ENCODE measurements around the gene PPM1E.
"Not testable (repeated sequence)": the region's sequence is repeated elsewhere in the genome, so short reads cannot be mapped to it uniquely, and the experiment has no call there.

PPM1E gene

DNA sequence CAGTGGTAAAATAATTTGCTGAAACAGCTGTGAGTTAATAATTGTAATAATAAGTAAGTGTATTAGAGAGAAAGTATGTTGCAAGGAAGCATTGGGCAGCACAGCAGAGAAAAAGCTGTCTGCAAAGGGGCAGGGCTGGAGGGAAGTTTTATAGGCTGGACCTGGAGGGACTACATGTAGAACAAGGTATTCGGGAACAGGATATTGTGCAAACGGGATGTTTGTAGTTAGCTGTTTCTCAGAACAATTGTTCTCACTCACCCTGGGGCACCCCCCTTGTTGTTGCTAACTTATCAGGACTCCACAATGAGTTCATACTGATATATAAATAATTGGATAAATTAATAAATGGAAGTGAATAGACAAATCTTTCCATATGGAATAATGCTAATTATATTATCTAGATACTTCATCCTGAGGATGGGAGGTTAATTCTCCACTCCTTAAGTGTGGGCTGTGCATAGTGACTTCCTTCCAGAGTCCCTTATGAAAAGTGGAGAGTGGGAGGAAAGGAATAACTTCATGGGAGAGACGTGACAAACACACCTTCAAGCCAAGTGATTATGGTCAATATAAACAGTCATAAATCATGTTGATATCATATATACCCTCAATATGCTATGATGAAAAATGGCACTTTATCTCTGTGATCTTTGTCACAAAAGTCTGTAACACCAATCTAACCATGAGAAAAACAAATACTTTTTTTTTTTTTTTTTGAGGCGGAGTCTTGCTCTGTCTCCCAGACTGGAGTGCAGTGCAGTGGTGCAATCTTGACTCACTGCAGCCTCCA, 85.4 kb downstream of the PPM1E start:
- DNase-seq, result no peak
- Histone ChIP-seq H3K9me3 (no peaks in the 10 kb centered on the region), H3K36me3 (no peaks in the 10 kb centered on the region), H3K4me1 (no peaks in the 10 kb centered on the region; the same call in 1 of the 2 replicates), H3K4me3 (ENCODE audit: low read depth, low read length) (no peak overlapping the region), H3K27me3 (no peaks in the 10 kb centered on the region)
- TF ChIP-seq, protein P1, sequence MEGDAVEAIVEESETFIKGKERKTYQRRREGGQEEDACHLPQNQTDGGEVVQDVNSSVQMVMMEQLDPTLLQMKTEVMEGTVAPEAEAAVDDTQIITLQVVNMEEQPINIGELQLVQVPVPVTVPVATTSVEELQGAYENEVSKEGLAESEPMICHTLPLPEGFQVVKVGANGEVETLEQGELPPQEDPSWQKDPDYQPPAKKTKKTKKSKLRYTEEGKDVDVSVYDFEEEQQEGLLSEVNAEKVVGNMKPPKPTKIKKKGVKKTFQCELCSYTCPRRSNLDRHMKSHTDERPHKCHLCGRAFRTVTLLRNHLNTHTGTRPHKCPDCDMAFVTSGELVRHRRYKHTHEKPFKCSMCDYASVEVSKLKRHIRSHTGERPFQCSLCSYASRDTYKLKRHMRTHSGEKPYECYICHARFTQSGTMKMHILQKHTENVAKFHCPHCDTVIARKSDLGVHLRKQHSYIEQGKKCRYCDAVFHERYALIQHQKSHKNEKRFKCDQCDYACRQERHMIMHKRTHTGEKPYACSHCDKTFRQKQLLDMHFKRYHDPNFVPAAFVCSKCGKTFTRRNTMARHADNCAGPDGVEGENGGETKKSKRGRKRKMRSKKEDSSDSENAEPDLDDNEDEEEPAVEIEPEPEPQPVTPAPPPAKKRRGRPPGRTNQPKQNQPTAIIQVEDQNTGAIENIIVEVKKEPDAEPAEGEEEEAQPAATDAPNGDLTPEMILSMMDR (IDR thresholded peaks at IDR 0.05; ENCODE audit: low read depth, low read length), result no peak

- not testable (repeated sequence) for H3K27me3 ChIP-seq; H3K9me3 ChIP-seq; H3K36me3 ChIP-seq; DNase-seq; H3K4me3 ChIP-seq (ENCODE audit: low read depth, low read length); H3K4me1 ChIP-seq
These were observed 90.8 kb downstream of the PPM1E start for GRCh38 chr17:58846413-58846812.

DNA sequence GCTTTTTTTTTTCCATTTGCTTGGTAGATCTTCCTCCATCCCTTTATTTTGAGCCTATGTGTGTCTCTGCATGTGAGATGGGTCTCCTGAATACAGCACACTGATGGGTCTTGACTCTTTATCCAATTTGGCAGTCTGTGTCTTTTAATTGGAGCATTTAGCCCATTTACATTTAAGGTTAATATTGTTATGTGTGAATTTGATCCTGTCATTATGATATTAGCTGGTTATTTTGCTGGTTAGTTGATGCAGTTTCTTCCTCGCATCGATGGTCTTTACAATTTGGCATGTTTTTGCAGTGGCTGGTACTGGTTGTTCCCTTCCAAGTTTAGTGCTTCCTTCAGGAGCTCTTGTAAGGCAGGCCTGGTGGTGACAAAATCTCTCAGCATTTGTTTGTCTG, 94.5 kb downstream of the PPM1E start:
- not testable (repeated sequence) for H3K4me3 ChIP-seq (ENCODE audit: low read depth, low read length); H3K9me3 ChIP-seq; DNase-seq; H3K4me1 ChIP-seq; H3K27me3 ChIP-seq; H3K36me3 ChIP-seq

- TF ChIP-seq, protein P1 (IDR thresholded peaks at IDR 0.05; ENCODE audit: low read depth, low read length), result no peak
- Histone ChIP-seq H3K4me3 (ENCODE audit: low read depth, low read length) (no peak overlapping the region), H3K4me1 (no peaks in the 10 kb centered on the region), H3K36me3 (no peaks in the 10 kb centered on the region), H3K27me3 (no peaks in the 10 kb centered on the region), H3K9me3 (no peaks in the 10 kb centered on the region)
- no peak for DNase-seq
These were observed 109.6 kb downstream of the PPM1E start for GRCh38 chr17:58865301-58865700.

DNA sequence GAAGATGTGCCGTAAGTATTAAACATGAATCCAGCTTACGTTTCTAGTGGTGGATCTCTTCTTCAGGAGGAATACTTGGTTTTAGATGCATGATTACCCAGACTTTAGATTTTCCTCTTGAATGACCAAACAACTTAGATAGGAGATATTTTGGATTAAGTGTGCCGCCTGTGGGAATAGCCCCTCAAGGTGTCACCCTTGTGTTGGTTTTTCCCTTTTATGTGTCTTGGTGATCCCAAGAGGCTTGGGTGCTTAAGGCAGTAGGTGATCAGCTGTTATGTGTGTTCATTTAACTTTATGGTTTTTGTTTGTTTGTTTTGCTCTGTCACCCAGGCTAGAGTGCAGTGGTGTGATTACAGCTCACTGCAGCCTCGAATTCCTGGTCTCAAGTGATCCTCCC, 115.1 kb downstream of the PPM1E start:
- DNase-seq, result no peak

GRCh38 chr17:58873926-58874325, 118.3 kb downstream of the PPM1E start:
- Histone ChIP-seq H3K4me1 (no peaks in the 10 kb centered on the region), H3K36me3 (no peaks in the 10 kb centered on the region), H3K27me3 (no peaks in the 10 kb centered on the region), H3K4me3 (ENCODE audit: low read depth, low read length) (no peak overlapping the region), H3K9me3 (no peaks in the 10 kb centered on the region)
- no peak for DNase-seq
- TF ChIP-seq, protein P1 (IDR thresholded peaks at IDR 0.05; ENCODE audit: low read depth, low read length), result no peak

More for the DNA sequence above, 115.1 kb downstream of the PPM1E start:
- TF ChIP-seq, protein P1 (IDR thresholded peaks at IDR 0.05; ENCODE audit: low read depth, low read length), result no peak
- no peaks in the 10 kb centered on the region for H3K36me3 ChIP-seq
- H3K4me3 ChIP-seq (ENCODE audit: low read depth, low read length), result no peak overlapping the region
- H3K4me1 ChIP-seq, result no peaks in the 10 kb centered on the region
- no peaks in the 10 kb centered on the region for H3K27me3 ChIP-seq
- H3K9me3 ChIP-seq, result no peaks in the 10 kb centered on the region

DNA sequence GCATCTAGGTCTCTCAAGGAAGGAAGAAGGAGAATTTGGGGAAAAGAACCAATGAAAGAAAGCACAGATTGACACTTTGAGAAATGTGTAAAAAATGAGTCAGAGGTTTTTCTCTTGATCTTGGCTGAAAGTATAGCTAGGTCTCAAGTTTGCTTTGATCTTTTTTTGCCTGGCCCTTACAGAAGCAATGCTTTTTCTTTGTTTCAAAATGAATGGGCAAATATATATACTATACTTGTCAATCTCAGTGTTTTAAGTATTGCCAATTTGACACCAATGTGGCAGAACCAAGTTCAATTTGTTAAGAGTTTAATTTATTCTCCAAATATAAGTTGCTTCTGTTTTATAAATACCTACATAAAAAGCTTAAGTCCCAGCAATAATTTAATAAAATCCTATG, 119.6 kb downstream of the PPM1E start:
- no peaks in the 10 kb centered on the region for H3K27me3 ChIP-seq
- no peak overlapping the region for H3K4me3 ChIP-seq (ENCODE audit: low read depth, low read length)
- H3K9me3 ChIP-seq, result no peaks in the 10 kb centered on the region
- no peaks in the 10 kb centered on the region for H3K36me3 ChIP-seq
- TF ChIP-seq, protein P1 (IDR thresholded peaks at IDR 0.05; ENCODE audit: low read depth, low read length), result no peak
- H3K4me1 ChIP-seq, result no peaks in the 10 kb centered on the region
- DNase-seq, result no peak

Measured in BE2C (cell line).